Measurements from ENCODE around the gene ARG2. TPM values are rescaled to one million over a fixed set of nuclear protein-coding genes. Genes with fewer than 3 reads are reported as not detected.

ARG2 gene
- total and polyA plus RNA-seq, 9 of the 15 experiments (the other 6 are each of a cell fraction or from before 2014, with no cell fraction given): 6.2 to 75.0 (median 17.8) TPM

DNA sequence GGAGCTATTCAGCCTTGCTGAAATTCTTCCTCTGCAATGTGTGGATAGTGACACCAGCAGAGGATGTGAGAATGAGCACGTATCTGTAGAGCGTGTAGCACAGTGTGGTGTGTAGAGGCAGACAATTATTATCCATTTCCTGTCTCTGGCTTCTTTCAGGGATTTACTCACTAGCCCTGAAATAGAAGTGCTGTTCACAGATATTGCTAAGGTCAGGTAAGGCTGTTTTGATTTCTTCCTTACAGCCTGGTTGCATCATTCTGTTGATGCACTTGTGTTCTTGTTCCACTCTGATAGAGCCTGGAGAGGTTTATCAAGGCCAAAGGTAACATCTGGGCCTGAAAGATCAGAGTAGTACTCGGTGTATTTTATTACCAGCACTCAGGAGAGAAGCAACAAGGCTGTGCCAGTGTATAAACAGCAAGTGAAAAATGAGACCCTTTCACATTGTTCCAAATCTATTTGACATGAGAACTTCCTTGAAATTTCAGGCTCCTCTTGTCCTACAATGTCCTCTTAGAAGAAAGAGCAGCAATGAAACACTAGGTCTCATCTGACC, 16.7 kb downstream of the ARG2 start (continued):
- TF ChIP-seq, protein P1, sequence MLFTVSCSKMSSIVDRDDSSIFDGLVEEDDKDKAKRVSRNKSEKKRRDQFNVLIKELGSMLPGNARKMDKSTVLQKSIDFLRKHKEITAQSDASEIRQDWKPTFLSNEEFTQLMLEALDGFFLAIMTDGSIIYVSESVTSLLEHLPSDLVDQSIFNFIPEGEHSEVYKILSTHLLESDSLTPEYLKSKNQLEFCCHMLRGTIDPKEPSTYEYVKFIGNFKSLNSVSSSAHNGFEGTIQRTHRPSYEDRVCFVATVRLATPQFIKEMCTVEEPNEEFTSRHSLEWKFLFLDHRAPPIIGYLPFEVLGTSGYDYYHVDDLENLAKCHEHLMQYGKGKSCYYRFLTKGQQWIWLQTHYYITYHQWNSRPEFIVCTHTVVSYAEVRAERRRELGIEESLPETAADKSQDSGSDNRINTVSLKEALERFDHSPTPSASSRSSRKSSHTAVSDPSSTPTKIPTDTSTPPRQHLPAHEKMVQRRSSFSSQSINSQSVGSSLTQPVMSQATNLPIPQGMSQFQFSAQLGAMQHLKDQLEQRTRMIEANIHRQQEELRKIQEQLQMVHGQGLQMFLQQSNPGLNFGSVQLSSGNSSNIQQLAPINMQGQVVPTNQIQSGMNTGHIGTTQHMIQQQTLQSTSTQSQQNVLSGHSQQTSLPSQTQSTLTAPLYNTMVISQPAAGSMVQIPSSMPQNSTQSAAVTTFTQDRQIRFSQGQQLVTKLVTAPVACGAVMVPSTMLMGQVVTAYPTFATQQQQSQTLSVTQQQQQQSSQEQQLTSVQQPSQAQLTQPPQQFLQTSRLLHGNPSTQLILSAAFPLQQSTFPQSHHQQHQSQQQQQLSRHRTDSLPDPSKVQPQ (CRISPR knock-in tag; IDR thresholded peaks at IDR 0.05; ENCODE audit: borderline replicate concordance): no peak
- TF ChIP-seq ETV6 (IDR thresholded peaks at IDR 0.05; ENCODE audit: borderline replicate concordance in 1 of 2, low read depth in 2 of 2, low read length in 1 of 2) (peak in 1 of 2 experiments; percentile 55; a peak in 1 of 4 replicates), ETV6 (CRISPR knock-in tag; IDR thresholded peaks at IDR 0.05; ENCODE audit: borderline replicate concordance) (no peak), MEF2A (IDR thresholded peaks at IDR 0.05; ENCODE audit: control insufficient read depth, low read depth, low read length) (peak; percentile 91), ZNF12 (CRISPR knock-in tag; IDR thresholded peaks at IDR 0.05) (no peak), DDX20 (tag; IDR thresholded peaks at IDR 0.05; ENCODE audit: low read depth) (no peak), PTRF (tag; IDR thresholded peaks at IDR 0.05) (no peak), EGR1 (conservative IDR thresholded peaks at IDR 0.05) (no peak), RAD51 (IDR thresholded peaks at IDR 0.05; ENCODE audit: borderline replicate concordance, low read depth) (peak; percentile 31; the same call in 1 of the 2 replicates), ZNF232 (CRISPR knock-in tag; IDR thresholded peaks at IDR 0.05) (no peak), CBX8 (IDR thresholded peaks at IDR 0.05; ENCODE audit: borderline replicate concordance, extremely low read depth, low read depth, low read length, poor library complexity, severe bottlenecking) (no peak), SIX5 (IDR thresholded peaks at IDR 0.05; ENCODE audit: borderline replicate concordance in 1 of 2, insufficient read depth in 1 of 2, low read depth in 1 of 2, low read length in 2 of 2) (no peak), CHD1 (IDR thresholded peaks at IDR 0.05; ENCODE audit: low read length) (no peak), MTA2 (IDR thresholded peaks at IDR 0.05; ENCODE audit: low read depth) (peak; percentile 94), CBX5 (IDR thresholded peaks at IDR 0.05; ENCODE audit: borderline replicate concordance, low read depth) (no peak)
- TF ChIP-seq, protein P2, sequence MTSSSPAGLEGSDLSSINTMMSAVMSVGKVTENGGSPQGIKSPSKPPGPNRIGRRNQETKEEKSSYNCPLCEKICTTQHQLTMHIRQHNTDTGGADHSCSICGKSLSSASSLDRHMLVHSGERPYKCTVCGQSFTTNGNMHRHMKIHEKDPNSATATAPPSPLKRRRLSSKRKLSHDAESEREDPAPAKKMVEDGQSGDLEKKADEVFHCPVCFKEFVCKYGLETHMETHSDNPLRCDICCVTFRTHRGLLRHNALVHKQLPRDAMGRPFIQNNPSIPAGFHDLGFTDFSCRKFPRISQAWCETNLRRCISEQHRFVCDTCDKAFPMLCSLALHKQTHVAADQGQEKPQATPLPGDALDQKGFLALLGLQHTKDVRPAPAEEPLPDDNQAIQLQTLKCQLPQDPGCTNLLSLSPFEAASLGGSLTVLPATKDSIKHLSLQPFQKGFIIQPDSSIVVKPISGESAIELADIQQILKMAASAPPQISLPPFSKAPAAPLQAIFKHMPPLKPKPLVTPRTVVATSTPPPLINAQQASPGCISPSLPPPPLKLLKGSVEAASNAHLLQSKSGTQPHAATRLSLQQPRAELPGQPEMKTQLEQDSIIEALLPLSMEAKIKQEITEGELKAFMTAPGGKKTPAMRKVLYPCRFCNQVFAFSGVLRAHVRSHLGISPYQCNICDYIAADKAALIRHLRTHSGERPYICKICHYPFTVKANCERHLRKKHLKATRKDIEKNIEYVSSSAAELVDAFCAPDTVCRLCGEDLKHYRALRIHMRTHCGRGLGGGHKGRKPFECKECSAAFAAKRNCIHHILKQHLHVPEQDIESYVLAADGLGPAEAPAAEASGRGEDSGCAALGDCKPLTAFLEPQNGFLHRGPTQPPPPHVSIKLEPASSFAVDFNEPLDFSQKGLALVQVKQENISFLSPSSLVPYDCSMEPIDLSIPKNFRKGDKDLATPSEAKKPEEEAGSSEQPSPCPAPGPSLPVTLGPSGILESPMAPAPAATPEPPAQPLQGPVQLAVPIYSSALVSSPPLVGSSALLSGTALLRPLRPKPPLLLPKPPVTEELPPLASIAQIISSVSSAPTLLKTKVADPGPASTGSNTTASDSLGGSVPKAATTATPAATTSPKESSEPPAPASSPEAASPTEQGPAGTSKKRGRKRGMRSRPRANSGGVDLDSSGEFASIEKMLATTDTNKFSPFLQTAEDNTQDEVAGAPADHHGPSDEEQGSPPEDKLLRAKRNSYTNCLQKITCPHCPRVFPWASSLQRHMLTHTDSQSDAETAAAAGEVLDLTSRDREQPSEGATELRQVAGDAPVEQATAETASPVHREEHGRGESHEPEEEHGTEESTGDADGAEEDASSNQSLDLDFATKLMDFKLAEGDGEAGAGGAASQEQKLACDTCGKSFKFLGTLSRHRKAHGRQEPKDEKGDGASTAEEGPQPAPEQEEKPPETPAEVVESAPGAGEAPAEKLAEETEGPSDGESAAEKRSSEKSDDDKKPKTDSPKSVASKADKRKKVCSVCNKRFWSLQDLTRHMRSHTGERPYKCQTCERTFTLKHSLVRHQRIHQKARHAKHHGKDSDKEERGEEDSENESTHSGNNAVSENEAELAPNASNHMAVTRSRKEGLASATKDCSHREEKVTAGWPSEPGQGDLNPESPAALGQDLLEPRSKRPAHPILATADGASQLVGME (CRISPR knock-in tag; IDR thresholded peaks at IDR 0.05): no peak
- TF ChIP-seq, protein P3, sequence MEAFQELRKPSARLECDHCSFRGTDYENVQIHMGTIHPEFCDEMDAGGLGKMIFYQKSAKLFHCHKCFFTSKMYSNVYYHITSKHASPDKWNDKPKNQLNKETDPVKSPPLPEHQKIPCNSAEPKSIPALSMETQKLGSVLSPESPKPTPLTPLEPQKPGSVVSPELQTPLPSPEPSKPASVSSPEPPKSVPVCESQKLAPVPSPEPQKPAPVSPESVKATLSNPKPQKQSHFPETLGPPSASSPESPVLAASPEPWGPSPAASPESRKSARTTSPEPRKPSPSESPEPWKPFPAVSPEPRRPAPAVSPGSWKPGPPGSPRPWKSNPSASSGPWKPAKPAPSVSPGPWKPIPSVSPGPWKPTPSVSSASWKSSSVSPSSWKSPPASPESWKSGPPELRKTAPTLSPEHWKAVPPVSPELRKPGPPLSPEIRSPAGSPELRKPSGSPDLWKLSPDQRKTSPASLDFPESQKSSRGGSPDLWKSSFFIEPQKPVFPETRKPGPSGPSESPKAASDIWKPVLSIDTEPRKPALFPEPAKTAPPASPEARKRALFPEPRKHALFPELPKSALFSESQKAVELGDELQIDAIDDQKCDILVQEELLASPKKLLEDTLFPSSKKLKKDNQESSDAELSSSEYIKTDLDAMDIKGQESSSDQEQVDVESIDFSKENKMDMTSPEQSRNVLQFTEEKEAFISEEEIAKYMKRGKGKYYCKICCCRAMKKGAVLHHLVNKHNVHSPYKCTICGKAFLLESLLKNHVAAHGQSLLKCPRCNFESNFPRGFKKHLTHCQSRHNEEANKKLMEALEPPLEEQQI (IDR thresholded peaks at IDR 0.05): no peak; the same call in 1 of the 2 replicates
